Measurements from ENCODE around the gene EP400.
"Not testable (repeated sequence)": the region's sequence is repeated elsewhere in the genome, so short reads cannot be mapped to it uniquely, and the experiment has no call there.

The EP400 gene

GRCh38 chr12:132070298-132070697, 120.6 kb downstream of the EP400 start:
- DNase-seq = no peak

- DNase-seq = no peak
Measured at GRCh38 chr12:132071040-132071810, 121.5 kb downstream of the EP400 start.

GRCh38 chr12:132071830-132072384, 122.2 kb downstream of the EP400 start:
- no peak for DNase-seq

GRCh38 chr12:132074216-132074615, 124.5 kb downstream of the EP400 start:
- DNase-seq = no peak

- DNase-seq = no peak
Measured at GRCh38 chr12:132075026-132075713, 125.4 kb downstream of the EP400 start.

GRCh38 chr12:132075714-132076553, 126.2 kb downstream of the EP400 start:
- no peak for DNase-seq

GRCh38 chr12:132076711-132077110, 127.0 kb downstream of the EP400 start:
- no peak for DNase-seq

- DNase-seq = no peak
Measured at GRCh38 chr12:132077322-132078100, 127.8 kb downstream of the EP400 start.

GRCh38 chr12:132078190-132078589, 128.4 kb downstream of the EP400 start:
- DNase-seq = no peak

- DNase-seq = no peak
Measured at GRCh38 chr12:132079200-132079599, 129.5 kb downstream of the EP400 start.

- no peak for DNase-seq
Measured at GRCh38 chr12:132079695-132080094, 130.0 kb downstream of the EP400 start.

- DNase-seq = not testable (repeated sequence)
Measured at GRCh38 chr12:132080515-132080914, 130.8 kb downstream of the EP400 start.

- DNase-seq = no peak
Measured at GRCh38 chr12:132081423-132081822, 131.7 kb downstream of the EP400 start.

GRCh38 chr12:132083614-132083940, 133.8 kb downstream of the EP400 start:
- DNase-seq = no peak

GRCh38 chr12:132083941-132084620, 134.3 kb downstream of the EP400 start:
- DNase-seq = peak; percentile 75

GRCh38 chr12:132084621-132085290, 135.0 kb downstream of the EP400 start:
- no peak for DNase-seq

- DNase-seq = no peak
Measured at GRCh38 chr12:132085291-132085635, 135.5 kb downstream of the EP400 start.

- no peak for DNase-seq
Measured at GRCh38 chr12:132089407-132089910, 139.7 kb downstream of the EP400 start.

- DNase-seq = no peak
Measured at GRCh38 chr12:132094269-132094891, 144.6 kb downstream of the EP400 start.

GRCh38 chr12:132095520-132096409, 146.0 kb downstream of the EP400 start:
- no peak for DNase-seq
